C4-2B (cell line): ENCODE data around the gene OBP2A.

Source experiments
- H3K27ac ChIP-seq: fragments of 450-650 bp; 2 replicates; pipeline ENCODE4 v1.5.1; 2017
- ZFX ChIP-seq: fragments of 450-650 bp; IDR thresholded peaks from 2 replicates; pipeline ENCODE4 v1.6.1; 2017
- TF ChIP-seq, protein P1 (sequence below): fragments of 450-650 bp; conservative IDR thresholded peaks from 2 replicates; pipeline ENCODE4 v1.5.1; 2017; ENCODE audit warnings: mild to moderate bottlenecking

Gene OBP2A

DNA sequence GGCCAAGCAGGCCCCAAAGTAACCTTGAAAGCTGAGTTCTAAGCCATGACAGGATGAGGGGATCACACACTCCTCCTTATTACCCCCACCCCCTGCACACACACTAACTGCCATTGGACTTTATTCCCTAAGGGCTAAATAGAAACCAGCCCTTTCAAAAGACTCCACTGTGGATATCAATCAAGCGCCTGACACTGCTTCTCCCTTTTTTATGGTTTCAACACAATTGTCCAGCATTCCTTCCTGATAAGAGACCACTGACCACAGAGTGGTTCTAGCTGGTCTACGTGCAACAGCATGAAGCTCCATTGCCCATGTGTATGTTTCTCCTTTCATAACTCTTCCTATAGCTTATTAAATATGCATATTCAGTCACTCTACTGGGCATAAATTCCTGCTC, 50.3 kb downstream of the OBP2A start:
- no peak overlapping the region for H3K27ac ChIP-seq

More for the DNA sequence above, 50.3 kb downstream of the OBP2A start:
- TF ChIP-seq, protein P1, sequence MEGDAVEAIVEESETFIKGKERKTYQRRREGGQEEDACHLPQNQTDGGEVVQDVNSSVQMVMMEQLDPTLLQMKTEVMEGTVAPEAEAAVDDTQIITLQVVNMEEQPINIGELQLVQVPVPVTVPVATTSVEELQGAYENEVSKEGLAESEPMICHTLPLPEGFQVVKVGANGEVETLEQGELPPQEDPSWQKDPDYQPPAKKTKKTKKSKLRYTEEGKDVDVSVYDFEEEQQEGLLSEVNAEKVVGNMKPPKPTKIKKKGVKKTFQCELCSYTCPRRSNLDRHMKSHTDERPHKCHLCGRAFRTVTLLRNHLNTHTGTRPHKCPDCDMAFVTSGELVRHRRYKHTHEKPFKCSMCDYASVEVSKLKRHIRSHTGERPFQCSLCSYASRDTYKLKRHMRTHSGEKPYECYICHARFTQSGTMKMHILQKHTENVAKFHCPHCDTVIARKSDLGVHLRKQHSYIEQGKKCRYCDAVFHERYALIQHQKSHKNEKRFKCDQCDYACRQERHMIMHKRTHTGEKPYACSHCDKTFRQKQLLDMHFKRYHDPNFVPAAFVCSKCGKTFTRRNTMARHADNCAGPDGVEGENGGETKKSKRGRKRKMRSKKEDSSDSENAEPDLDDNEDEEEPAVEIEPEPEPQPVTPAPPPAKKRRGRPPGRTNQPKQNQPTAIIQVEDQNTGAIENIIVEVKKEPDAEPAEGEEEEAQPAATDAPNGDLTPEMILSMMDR: no peak
- no peak for TF ChIP-seq ZFX
